GM12875 (cell line): ENCODE data around the gene ELF1.

Source experiments
- H3K4me3 ChIP-seq: one replicate; pipeline ENCODE4 v1.5.1; 2011; ENCODE audit warnings: low read depth, low read length, control low read depth
- CTCF ChIP-seq: IDR thresholded peaks from 2 replicates; pipeline ENCODE4 v1.5.1; 2011; ENCODE audit warnings: low read depth, mild to moderate bottlenecking, control low read depth, inconsistent platforms, low read length, moderate library complexity, borderline replicate concordance; ENCODE audit not compliant: insufficient read depth

ELF1 gene

GRCh38 chr13:40984668-40985366, 34.3 kb downstream of the ELF1 start:
- TF ChIP-seq CTCF = no peak
- no peak overlapping the region for H3K4me3 ChIP-seq

GRCh38 chr13:40983725-40984667, 35.1 kb downstream of the ELF1 start:
- no peak overlapping the region for H3K4me3 ChIP-seq
- TF ChIP-seq CTCF = no peak

GRCh38 chr13:40983259-40983658, 35.9 kb downstream of the ELF1 start:
- no peak overlapping the region for H3K4me3 ChIP-seq
- no peak for TF ChIP-seq CTCF

- TF ChIP-seq CTCF = no peak
- no peak overlapping the region for H3K4me3 ChIP-seq
Measured at GRCh38 chr13:40982772-40983171, 36.3 kb downstream of the ELF1 start.

GRCh38 chr13:40981949-40982348, 37.2 kb downstream of the ELF1 start:
- TF ChIP-seq CTCF = no peak
- H3K4me3 ChIP-seq = peak overlapping the region; percentile 35

- no peak overlapping the region for H3K4me3 ChIP-seq
Measured at GRCh38 chr13:40981361-40981760, 37.8 kb downstream of the ELF1 start.

More at GRCh38 chr13:40981361-40981760, 37.8 kb downstream of the ELF1 start:
- no peak for TF ChIP-seq CTCF
